IMR-90 (cell line): Measurements from ENCODE around the gene ZNF592. TPM values are rescaled to one million over a fixed set of nuclear protein-coding genes. Genes with fewer than 3 reads are reported as not detected.

ENCODE experiments used
- ATAC-seq: fragments of 200-7000 bp; cut with Tn5 transposase; 2 replicates; pipeline ENCODE4 v1.9.1; 2020; ENCODE audit warnings: low read depth, mild to moderate bottlenecking, moderate library complexity
- BruUV-seq: library from RNA; stranded (reverse); fragments of 400-500 nt; replicated peaks from 2 replicates; lab custom pipeline; 2021; lab: Mats Ljungman, UMichigan
- CTCF ChIA-PET: fragments of 300-600 bp; formaldehyde crosslinking; extraction: SDS; loops from one replicate; lab custom pipeline; 2021; ENCODE audit warnings: antibody characterized with exemption; lab: Yijun Ruan, JAX
- POLR2A ChIA-PET: fragments of 300-600 bp; sonication (Branson Sonifier 250); formaldehyde crosslinking; loops from one replicate; lab custom pipeline; 2022; ENCODE audit warnings: antibody characterized with exemption; ENCODE audit not compliant: unreplicated experiment; lab: Charles Lee
- DNase-seq: peaks from one replicate; pipeline ENCODE4 v3.0.0; 2013
- H2AFZ ChIP-seq: replicated peaks from 2 replicates; pipeline ENCODE3; 2013; ENCODE audit warnings: low read length, mild to moderate bottlenecking; ENCODE audit not compliant: poor library complexity
- H2AK5ac ChIP-seq: 2 replicates; pipeline ENCODE4 v1.6.1; 2013; ENCODE audit warnings: low read depth, low read length, inconsistent platforms
- H2AK9ac ChIP-seq: replicated peaks from 2 replicates; pipeline ENCODE3; 2013; ENCODE audit warnings: mild to moderate bottlenecking, low read depth, low read length, moderate library complexity; ENCODE audit not compliant: poor library complexity
- H2BK120ac ChIP-seq: 2 replicates; pipeline ENCODE4 v1.6.1; 2013; ENCODE audit warnings: low read depth, low read length, inconsistent platforms
- H2BK15ac ChIP-seq: 3 replicates; pipeline ENCODE4 v1.6.1; 2013; ENCODE audit warnings: low read depth, low read length, inconsistent platforms
- H2BK20ac ChIP-seq: 2 replicates; pipeline ENCODE4 v1.6.1; 2013; ENCODE audit warnings: low read depth, mild to moderate bottlenecking, inconsistent platforms, low read length, moderate library complexity
- H2BK5ac ChIP-seq: 2 replicates; pipeline ENCODE4 v1.6.1; 2013; ENCODE audit warnings: mild to moderate bottlenecking, low read depth, low read length, inconsistent platforms; ENCODE audit not compliant: poor library complexity, severe bottlenecking
- H3K14ac ChIP-seq: replicated peaks from 2 replicates; pipeline ENCODE4 v1.6.1; 2013; ENCODE audit warnings: low read depth, low read length, inconsistent platforms
- H3K18ac ChIP-seq: 2 replicates; pipeline ENCODE4 v1.6.1; 2013; ENCODE audit warnings: low read depth, low read length, control low read depth
- H3K23ac ChIP-seq: 2 replicates; pipeline ENCODE4 v1.6.1; 2013; ENCODE audit warnings: low read depth, low read length, inconsistent platforms
- H3K27ac ChIP-seq: 2 replicates; pipeline ENCODE4 v1.5.1; 2013; ENCODE audit warnings: mild to moderate bottlenecking, control low read depth, low read length; ENCODE audit not compliant: insufficient read depth
- H3K27me3 ChIP-seq: 2 replicates; pipeline ENCODE4 v1.6.1; 2013; ENCODE audit warnings: low read length; ENCODE audit not compliant: control insufficient read depth, insufficient read depth
- H3K36me3 ChIP-seq: 2 replicates; pipeline ENCODE4 v1.6.1; 2013; ENCODE audit warnings: low read length, mixed read lengths; ENCODE audit not compliant: control insufficient read depth, insufficient read depth
- H3K4ac ChIP-seq: 2 replicates; pipeline ENCODE4 v1.6.1; 2013; ENCODE audit warnings: low read depth, low read length, inconsistent platforms
- H3K4me1 ChIP-seq: 2 replicates; pipeline ENCODE4 v1.6.1; 2013; ENCODE audit warnings: low read length, mixed read lengths; ENCODE audit not compliant: control insufficient read depth, insufficient read depth
- H3K4me2 ChIP-seq: 2 replicates; pipeline ENCODE4 v1.6.1; 2013; ENCODE audit warnings: low read depth, mild to moderate bottlenecking, control low read depth, low read length, moderate library complexity
- H3K4me3 ChIP-seq: 2 replicates; pipeline ENCODE4 v1.5.1; 2013; ENCODE audit warnings: low read depth, mild to moderate bottlenecking, control low read depth, low read length, moderate library complexity; ENCODE audit not compliant: insufficient read depth
- H3K56ac ChIP-seq: 2 replicates; pipeline ENCODE4 v1.6.1; 2013; ENCODE audit warnings: low read length, inconsistent platforms; ENCODE audit not compliant: insufficient read depth; ENCODE audit errors: extremely low read depth
- H3K79me1 ChIP-seq, 2 experiments: 2 replicates each; pipeline ENCODE4 v1.6.1; 2013; ENCODE audit warnings: low read length in 2 of 2, inconsistent platforms in 1 of 2, low read depth in 1 of 2
- H3K9ac ChIP-seq: 2 replicates; pipeline ENCODE4 v1.6.1; 2013; ENCODE audit warnings: low read depth, low read length, control low read depth
- H3K9me1 ChIP-seq: 2 replicates; pipeline ENCODE4 v1.6.1; 2013; ENCODE audit warnings: low read length, inconsistent platforms; ENCODE audit not compliant: insufficient read depth
- H3K9me3 ChIP-seq: 2 replicates; pipeline ENCODE4 v1.6.1; 2013; ENCODE audit warnings: low read length; ENCODE audit not compliant: control insufficient read depth, insufficient read depth
- H4K20me1 ChIP-seq: 2 replicates; pipeline ENCODE4 v1.6.1; 2013; ENCODE audit warnings: low read length, inconsistent platforms; ENCODE audit not compliant: insufficient read depth
- H4K5ac ChIP-seq: 2 replicates; pipeline ENCODE4 v1.6.1; 2013; ENCODE audit warnings: mild to moderate bottlenecking, low read depth, low read length, control low read depth
- H4K8ac ChIP-seq, 2 experiments: 2 replicates each; pipeline ENCODE4 v1.6.1; 2013; ENCODE audit warnings: low read depth in 2 of 2, low read length in 2 of 2, control low read depth in 1 of 2, inconsistent platforms in 1 of 2
- H4K91ac ChIP-seq: 2 replicates; pipeline ENCODE4 v1.6.1; 2013; ENCODE audit warnings: low read depth, low read length, inconsistent platforms; ENCODE audit not compliant: insufficient read depth
- BHLHE40 ChIP-seq: fragments of 150-350 bp; IDR thresholded peaks from 2 replicates; pipeline ENCODE4 v1.6.1; 2016; ENCODE audit warnings: mild to moderate bottlenecking, low read depth, low read length
- CEBPB ChIP-seq: IDR thresholded peaks from 2 replicates; pipeline ENCODE4 v1.6.1; 2012; ENCODE audit warnings: low read depth, low read length, improper control_type of control experiment
- CHD1 ChIP-seq: IDR thresholded peaks from 2 replicates; pipeline ENCODE4 v1.6.1; 2012; ENCODE audit warnings: low read depth, low read length, improper control_type of control experiment
- FOS ChIP-seq: fragments of 150-350 bp; IDR thresholded peaks from 2 replicates; pipeline ENCODE4 v1.6.1; 2016; ENCODE audit warnings: low read depth, low read length
- MAFK ChIP-seq: IDR thresholded peaks from 2 replicates; pipeline ENCODE4 v1.6.1; 2012; ENCODE audit warnings: low read depth, low read length, improper control_type of control experiment
- MAZ ChIP-seq: IDR thresholded peaks from 2 replicates; pipeline ENCODE4 v1.6.1; 2012; ENCODE audit warnings: low read depth, mild to moderate bottlenecking, low read length, improper control_type of control experiment, moderate library complexity, borderline replicate concordance
- MXI1 ChIP-seq: IDR thresholded peaks from 2 replicates; pipeline ENCODE4 v1.6.1; 2012; ENCODE audit warnings: low read depth, mild to moderate bottlenecking, low read length, moderate library complexity, borderline replicate concordance
- NFE2L2 ChIP-seq: fragments of 150-350 bp; IDR thresholded peaks from 2 replicates; pipeline ENCODE4 v1.6.1; 2016; ENCODE audit warnings: low read depth, mild to moderate bottlenecking, low read length
- POLR2A ChIP-seq: IDR thresholded peaks from 2 replicates; pipeline ENCODE4 v1.6.1; 2012; ENCODE audit warnings: mild to moderate bottlenecking, low read depth, low read length
- RAD21 ChIP-seq: IDR thresholded peaks from 2 replicates; pipeline ENCODE4 v1.6.1; 2012; ENCODE audit warnings: low read length, improper control_type of control experiment
- RCOR1 ChIP-seq: IDR thresholded peaks from 2 replicates; pipeline ENCODE4 v1.6.1; 2012; ENCODE audit warnings: mild to moderate bottlenecking, low read length, improper control_type of control experiment; ENCODE audit not compliant: insufficient replicate concordance
- RFX5 ChIP-seq: IDR thresholded peaks from 2 replicates; pipeline ENCODE4 v1.8.0; 2012; ENCODE audit warnings: low read depth, mild to moderate bottlenecking, low read length, moderate library complexity
- SMC3 ChIP-seq: fragments of 150-350 bp; IDR thresholded peaks from 2 replicates; pipeline ENCODE4 v1.6.1; 2016; ENCODE audit warnings: low read depth, mild to moderate bottlenecking, antibody characterized with exemption, low read length, moderate library complexity
- WGBS, 2 experiments: methylation state at CpG; one replicate each; pipeline versions ENCODE4 v1.1.5 to v1.1.7; 2013; ENCODE audit warnings: missing lambda C conversion rate in 2 of 2; ENCODE audit not compliant: insufficient read length in 1 of 2; ENCODE audit errors: extremely low coverage in 2 of 2; 5-methylcytosine and 5-hydroxymethylcytosine counted together
- dilution Hi-C: fragments of 300-500 bp; cut with HindIII; formaldehyde crosslinking; loops from one replicate; pipeline ENCODE4 v1.14.3; 2018; ENCODE audit warnings: low sequenced_read_pairs; ENCODE audit not compliant: unreplicated experiment
- in situ Hi-C: fragments of 300-500 bp; cut with MboI; formaldehyde crosslinking; loops from 3 replicates; pipeline ENCODE4 v1.14.3; 2019; ENCODE audit warnings: low sequenced_read_pairs, inconsistent platforms, mixed read lengths
- intact Hi-C: fragments of 100-400 bp; cut with micrococcal nuclease; formaldehyde crosslinking; loops from 2 replicates; pipeline ENCODE4 v1.10.0; 2022
- polyA plus RNA-seq, 3 experiments: library from polyadenylated mRNA; depleted of rRNA; stranded (reverse); fragments of >200 nt; gene quantifications; 2 replicates each; pipeline ENCODE4 v1.2.3, GENCODE V29; 2012; ENCODE audit warnings: low replicate concordance in 1 of 3
- total RNA-seq: library from RNA; depleted of rRNA; stranded (reverse); fragments of >200 nt; gene quantifications from 2 replicates; pipeline ENCODE4 v1.2.3, GENCODE V29; 2012
- TF ChIP-seq, protein P1 (sequence below): fragments of 150-350 bp; IDR thresholded peaks from 2 replicates; pipeline ENCODE4 v1.6.1; 2017; ENCODE audit warnings: mild to moderate bottlenecking, antibody characterized with exemption, low read length, low read depth
- TF ChIP-seq, protein P2 (sequence below): conservative IDR thresholded peaks from 2 replicates; pipeline ENCODE4 v1.5.1; 2012; ENCODE audit warnings: mild to moderate bottlenecking, low read depth, low read length, improper control_type of control experiment
- TF ChIP-seq, protein P3 (sequence below): fragments of 150-350 bp; IDR thresholded peaks from 2 replicates; pipeline ENCODE4 v1.6.1; 2016; ENCODE audit warnings: low read depth, mild to moderate bottlenecking, low read length, moderate library complexity, borderline replicate concordance

ZNF592 gene
- total and polyA plus RNA-seq, 2 of the 4 experiments (the other 2 are of a cell fraction) = 4.3 to 10.2 TPM

DNA sequence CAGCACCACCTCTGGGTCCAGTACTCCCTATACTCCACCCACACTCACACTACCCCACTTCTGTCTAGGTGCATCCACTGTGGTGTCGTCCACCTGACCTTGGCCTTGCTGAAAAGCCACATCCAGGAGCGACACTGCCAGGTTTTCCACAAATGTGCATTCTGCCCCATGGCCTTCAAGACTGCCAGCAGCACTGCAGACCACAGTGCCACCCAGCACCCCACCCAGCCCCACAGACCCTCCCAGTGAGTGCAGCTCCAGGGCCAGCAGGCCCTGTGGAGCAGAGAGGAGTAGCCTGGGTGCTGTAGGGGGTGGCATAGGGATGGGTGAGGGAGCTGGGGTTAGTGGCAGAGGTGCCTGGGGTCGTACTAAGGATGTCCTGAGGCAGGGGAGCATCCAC, 49.4 kb downstream of the ZNF592 start:
- H3K36me3 ChIP-seq = peaks cover 48% of the 10 kb centered on the region
- peaks cover 6% of the 10 kb centered on the region for H3K4me1 ChIP-seq
- no peak overlapping the region for H3K56ac ChIP-seq
- no peak overlapping the region for H3K4me2 ChIP-seq
- H2AK9ac ChIP-seq = peak overlapping the region; percentile 83
- CTCF ChIA-PET = no interaction called here
- H4K20me1 ChIP-seq = peaks cover 10% of the 10 kb centered on the region; the same call in 1 of the 2 replicates
- no peak overlapping the region for H2AFZ ChIP-seq
- no peak overlapping the region for H4K91ac ChIP-seq
- intact Hi-C loops (no loop called here), in situ Hi-C loops (no loop called here), dilution Hi-C loops (no loop called here)
- H4K8ac ChIP-seq = no peak overlapping the region
- no peak overlapping the region for H2BK5ac ChIP-seq
- no peaks in the 10 kb centered on the region for H3K27me3 ChIP-seq
- H2BK20ac ChIP-seq = no peak overlapping the region; the same call in 1 of the 2 replicates
- no peak overlapping the region for H3K4me3 ChIP-seq
- ATAC-seq = no peak
- peaks cover 25 to 38% of the 10 kb centered on the region in 2 experiments for H3K79me1 ChIP-seq
- no peak overlapping the region for H3K18ac ChIP-seq
- no peak for DNase-seq
- no peak overlapping the region for H2BK15ac ChIP-seq
- H2BK120ac ChIP-seq = no peak overlapping the region
- no TSS peak for BruUV-seq
- H3K23ac ChIP-seq = 0 out of 2 replicates have a peak overlapping the region, but pooled peaks have one; percentile 8
- no peak overlapping the region; the same call in 1 of the 2 replicates for H4K5ac ChIP-seq
- POLR2A ChIA-PET = no interaction called here
- H3K14ac ChIP-seq = peak overlapping the region; percentile 52; the same call in 1 of the 2 replicates
- TF ChIP-seq RFX5 (no peak), MAFK (no peak), CHD1 (no peak), FOS (no peak), MXI1 (no peak), RAD21 (no peak), RCOR1 (no peak), BHLHE40 (no peak), NFE2L2 (no peak), CEBPB (no peak), POLR2A (no peak), MAZ (no peak), SMC3 (no peak)
- TF ChIP-seq, protein P1, sequence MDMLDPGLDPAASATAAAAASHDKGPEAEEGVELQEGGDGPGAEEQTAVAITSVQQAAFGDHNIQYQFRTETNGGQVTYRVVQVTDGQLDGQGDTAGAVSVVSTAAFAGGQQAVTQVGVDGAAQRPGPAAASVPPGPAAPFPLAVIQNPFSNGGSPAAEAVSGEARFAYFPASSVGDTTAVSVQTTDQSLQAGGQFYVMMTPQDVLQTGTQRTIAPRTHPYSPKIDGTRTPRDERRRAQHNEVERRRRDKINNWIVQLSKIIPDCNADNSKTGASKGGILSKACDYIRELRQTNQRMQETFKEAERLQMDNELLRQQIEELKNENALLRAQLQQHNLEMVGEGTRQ = no peak
- TF ChIP-seq, protein P2, sequence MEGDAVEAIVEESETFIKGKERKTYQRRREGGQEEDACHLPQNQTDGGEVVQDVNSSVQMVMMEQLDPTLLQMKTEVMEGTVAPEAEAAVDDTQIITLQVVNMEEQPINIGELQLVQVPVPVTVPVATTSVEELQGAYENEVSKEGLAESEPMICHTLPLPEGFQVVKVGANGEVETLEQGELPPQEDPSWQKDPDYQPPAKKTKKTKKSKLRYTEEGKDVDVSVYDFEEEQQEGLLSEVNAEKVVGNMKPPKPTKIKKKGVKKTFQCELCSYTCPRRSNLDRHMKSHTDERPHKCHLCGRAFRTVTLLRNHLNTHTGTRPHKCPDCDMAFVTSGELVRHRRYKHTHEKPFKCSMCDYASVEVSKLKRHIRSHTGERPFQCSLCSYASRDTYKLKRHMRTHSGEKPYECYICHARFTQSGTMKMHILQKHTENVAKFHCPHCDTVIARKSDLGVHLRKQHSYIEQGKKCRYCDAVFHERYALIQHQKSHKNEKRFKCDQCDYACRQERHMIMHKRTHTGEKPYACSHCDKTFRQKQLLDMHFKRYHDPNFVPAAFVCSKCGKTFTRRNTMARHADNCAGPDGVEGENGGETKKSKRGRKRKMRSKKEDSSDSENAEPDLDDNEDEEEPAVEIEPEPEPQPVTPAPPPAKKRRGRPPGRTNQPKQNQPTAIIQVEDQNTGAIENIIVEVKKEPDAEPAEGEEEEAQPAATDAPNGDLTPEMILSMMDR = no peak
- TF ChIP-seq, protein P3, sequence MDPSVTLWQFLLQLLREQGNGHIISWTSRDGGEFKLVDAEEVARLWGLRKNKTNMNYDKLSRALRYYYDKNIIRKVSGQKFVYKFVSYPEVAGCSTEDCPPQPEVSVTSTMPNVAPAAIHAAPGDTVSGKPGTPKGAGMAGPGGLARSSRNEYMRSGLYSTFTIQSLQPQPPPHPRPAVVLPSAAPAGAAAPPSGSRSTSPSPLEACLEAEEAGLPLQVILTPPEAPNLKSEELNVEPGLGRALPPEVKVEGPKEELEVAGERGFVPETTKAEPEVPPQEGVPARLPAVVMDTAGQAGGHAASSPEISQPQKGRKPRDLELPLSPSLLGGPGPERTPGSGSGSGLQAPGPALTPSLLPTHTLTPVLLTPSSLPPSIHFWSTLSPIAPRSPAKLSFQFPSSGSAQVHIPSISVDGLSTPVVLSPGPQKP = no peak
- no peak overlapping the region for H3K27ac ChIP-seq
- peaks cover 16% of the 10 kb centered on the region for H3K9me1 ChIP-seq
- H2AK5ac ChIP-seq = peak overlapping the region; percentile 57; the same call in 1 of the 2 replicates
- no peaks in the 10 kb centered on the region for H3K9me3 ChIP-seq
- no peak overlapping the region for H3K9ac ChIP-seq
- WGBS, 2 experiments = 100% methylated on average over 2 of the region's 3 CpGs; no CpG with 5 or more reads in 1 of the 2 experiments
- H3K4ac ChIP-seq = no peak overlapping the region; the same call in 1 of the 2 replicates
